GM13977 (cell line): ENCODE data around the gene CD52.

Experiments
- DNase-seq: peaks from one replicate; pipeline ENCODE4 v3.0.0; 2012; ENCODE audit warnings: low spot score
- in situ Hi-C: fragments of 300-500 bp; cut with MboI; formaldehyde crosslinking; loops from one replicate; pipeline ENCODE4 v1.12.0; 2022; ENCODE audit warnings: low sequenced_read_pairs, low pct_unique_long_range_greater_than_20kb, mixed read lengths, inconsistent platforms; ENCODE audit not compliant: unreplicated experiment
- TF ChIP-seq, protein P1 (sequence below): IDR thresholded peaks from 2 replicates; pipeline ENCODE4 v1.5.1; 2012; ENCODE audit warnings: mild to moderate bottlenecking, control low read depth; ENCODE audit not compliant: insufficient read depth; ENCODE audit errors: extremely low read depth, missing control alignments

Gene CD52

DNA sequence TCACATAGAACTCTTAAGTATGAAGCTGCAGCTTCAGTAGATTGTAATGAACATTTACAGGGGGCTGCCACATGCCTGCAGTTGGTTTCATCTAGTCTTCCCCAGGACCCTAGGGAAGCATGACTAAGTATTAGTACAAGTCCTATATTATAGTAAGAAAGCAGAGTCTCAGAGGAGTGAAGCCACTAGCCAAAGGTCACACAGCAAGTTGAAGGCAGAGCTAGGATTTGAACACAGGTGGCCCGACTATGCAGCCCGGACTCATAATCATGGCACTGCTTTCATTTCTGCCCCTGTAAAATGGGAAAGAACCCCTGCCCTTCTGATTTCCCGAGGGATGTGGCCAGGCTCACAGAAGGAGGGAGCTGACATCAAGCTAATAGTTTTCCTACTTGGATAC, 44.6 kb downstream of the CD52 start:
- DNase-seq = no peak
- in situ Hi-C loops = no loop called here
- TF ChIP-seq, protein P1, sequence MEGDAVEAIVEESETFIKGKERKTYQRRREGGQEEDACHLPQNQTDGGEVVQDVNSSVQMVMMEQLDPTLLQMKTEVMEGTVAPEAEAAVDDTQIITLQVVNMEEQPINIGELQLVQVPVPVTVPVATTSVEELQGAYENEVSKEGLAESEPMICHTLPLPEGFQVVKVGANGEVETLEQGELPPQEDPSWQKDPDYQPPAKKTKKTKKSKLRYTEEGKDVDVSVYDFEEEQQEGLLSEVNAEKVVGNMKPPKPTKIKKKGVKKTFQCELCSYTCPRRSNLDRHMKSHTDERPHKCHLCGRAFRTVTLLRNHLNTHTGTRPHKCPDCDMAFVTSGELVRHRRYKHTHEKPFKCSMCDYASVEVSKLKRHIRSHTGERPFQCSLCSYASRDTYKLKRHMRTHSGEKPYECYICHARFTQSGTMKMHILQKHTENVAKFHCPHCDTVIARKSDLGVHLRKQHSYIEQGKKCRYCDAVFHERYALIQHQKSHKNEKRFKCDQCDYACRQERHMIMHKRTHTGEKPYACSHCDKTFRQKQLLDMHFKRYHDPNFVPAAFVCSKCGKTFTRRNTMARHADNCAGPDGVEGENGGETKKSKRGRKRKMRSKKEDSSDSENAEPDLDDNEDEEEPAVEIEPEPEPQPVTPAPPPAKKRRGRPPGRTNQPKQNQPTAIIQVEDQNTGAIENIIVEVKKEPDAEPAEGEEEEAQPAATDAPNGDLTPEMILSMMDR = no peak

DNA sequence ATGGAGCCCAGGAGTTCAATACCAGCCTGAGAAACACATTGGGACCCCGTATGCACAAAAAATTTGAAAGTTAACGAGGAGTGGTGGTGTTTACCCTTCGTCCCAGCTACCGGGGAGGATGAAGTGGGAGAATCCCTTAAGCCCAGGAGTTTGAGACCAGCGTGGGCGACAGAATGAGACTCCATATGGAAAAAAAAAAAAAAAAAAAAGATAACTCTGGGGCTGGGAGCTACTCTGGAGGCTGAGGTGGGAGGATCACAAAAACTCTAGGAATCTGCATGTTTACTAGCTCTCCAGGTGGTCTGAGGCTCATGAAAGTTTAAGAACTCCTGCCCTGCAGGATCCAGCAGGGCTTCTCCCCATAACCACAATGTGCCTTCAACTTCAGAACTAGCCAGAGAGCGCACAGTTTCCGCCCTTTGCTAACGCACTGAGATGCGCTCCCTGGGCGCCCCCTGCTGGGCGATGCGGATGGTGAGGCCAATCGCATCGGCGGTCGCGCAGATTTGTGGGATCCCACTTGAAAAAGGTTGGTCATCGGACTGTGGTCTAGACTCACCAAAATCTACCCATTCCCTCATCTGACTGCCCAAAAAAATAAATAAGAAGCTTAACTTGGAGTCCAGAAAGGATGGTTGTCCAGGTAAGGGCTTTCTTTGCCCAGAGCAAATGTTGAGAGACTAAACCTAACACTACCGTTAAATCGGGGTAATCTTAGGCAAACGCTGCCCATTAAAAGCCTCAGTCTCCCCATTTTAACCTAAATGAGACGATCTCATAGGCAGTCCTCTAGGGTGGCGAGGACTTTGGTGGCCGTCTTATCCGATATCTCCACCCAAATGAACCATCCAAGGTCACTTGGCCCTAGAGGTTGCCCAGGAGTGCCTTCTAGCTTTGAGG, 46.0 kb downstream of the CD52 start:
- DNase-seq = peak; percentile 90
- TF ChIP-seq, protein P1 = peak; percentile 96
- in situ Hi-C loops = no loop called here

DNA sequence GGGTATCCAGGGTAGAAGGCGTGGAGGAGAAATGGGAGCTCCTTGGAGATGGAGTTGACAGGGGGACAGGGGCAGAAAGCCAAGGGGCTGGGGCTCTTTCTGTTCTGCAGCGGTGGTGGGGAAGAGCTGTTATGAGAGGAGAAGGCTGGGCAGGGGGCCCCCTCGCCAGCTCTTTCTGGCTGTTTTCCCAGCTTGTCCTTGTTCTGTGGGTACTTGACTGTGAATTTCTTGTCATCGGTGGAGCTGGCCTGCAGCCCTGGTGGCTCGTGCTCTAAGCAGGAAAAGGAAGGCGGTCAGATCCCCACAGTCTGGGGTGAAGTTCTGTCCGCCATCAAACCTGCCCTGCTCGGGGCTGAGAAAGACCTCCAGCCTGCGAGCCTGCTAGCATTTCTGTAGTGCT, 47.2 kb downstream of the CD52 start:
- TF ChIP-seq, protein P1 = no peak
- no peak for DNase-seq
- in situ Hi-C loops = no loop called here

DNA sequence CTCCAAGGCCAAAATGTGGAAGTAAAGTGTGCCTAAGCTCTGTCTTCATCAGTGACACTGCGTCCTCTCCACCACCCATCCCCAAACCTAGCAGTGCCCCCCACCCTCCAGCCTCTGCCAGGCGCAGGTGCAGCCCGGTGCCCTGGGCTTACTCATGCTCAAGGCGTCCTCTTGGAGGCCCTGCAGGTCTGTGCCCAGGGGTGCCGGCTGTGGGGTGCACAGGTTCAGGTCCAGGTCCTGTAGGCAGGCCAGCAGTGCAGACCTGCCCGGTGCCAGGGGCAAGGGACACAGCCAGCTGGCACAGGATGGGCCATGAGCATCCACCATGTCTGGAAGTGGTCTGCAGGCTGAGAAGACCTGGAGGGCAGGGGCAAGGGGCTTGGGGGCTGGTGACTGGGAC, 49.7 kb downstream of the CD52 start:
- in situ Hi-C loops = no loop called here
- TF ChIP-seq, protein P1 = no peak
- DNase-seq = no peak

- no peak for DNase-seq
- TF ChIP-seq, protein P1 = peak; percentile 8
- in situ Hi-C loops = no loop called here
Observed at GRCh38 chr1:26368006-26368405, 50.2 kb downstream of the CD52 start.

DNA sequence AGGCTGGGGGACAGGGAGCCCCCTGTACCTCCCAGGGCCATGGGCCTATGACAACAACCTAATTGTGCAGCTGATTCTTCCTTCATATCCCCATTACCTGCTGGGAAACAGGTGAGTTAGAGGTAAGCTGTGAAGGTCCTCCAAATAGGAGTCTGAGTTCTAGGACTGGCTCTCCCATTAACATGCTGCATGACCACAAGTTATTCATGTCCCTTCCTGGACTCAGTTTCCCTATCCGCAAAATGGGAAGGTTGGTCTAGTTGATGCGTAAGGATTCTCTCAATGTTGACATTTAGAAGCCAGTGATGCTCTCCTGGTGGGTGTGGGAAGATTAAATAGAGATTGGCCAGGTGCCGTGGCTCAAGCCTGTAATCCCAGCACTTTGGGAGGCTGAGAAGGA, 50.7 kb downstream of the CD52 start:
- in situ Hi-C loops = no loop called here
- TF ChIP-seq, protein P1 = no peak
- no peak for DNase-seq
